ENCODE measurements around the gene HTR1E. TPM values are rescaled to one million over a fixed set of nuclear protein-coding genes. Genes with fewer than 3 reads are reported as not detected.
"Not testable (repeated sequence)": the region's sequence is repeated elsewhere in the genome, so short reads cannot be mapped to it uniquely, and the experiment has no call there.

The HTR1E gene
- total RNA-seq, 2 experiments from 2014 or later, result not detected

DNA sequence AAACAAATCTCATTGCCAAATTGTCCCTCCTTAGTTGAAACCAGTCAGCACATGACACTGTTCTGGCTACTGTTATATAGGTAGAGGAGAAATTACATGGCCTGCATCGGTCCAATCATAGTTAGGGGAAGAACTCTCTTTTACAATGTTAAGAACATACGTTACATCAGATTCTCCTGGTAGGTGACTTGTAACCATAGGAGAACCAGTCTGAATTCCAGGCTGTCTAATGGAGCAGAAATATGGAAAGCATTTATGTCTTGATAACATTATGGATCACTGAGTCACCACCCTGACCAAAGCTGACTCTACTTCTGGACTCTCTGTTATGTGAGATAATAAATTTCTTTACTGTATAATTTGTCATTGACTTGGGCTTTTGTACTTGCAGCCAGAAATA, 40.9 kb downstream of the HTR1E start:
- Mint-ChIP-seq H3K27me3 (peaks cover 1% of the 10 kb centered on the region), H3K4me3 (no peak overlapping the region), H3K4me1 (ENCODE audit: low read depth) (no peaks in the 10 kb centered on the region), H3K27ac (no peak overlapping the region), H3K36me3 (ENCODE audit: low read depth) (no peaks in the 10 kb centered on the region), H3K9me3 (no peaks in the 10 kb centered on the region)
- DNase-seq (no peak), ATAC-seq (no peak)
- TF ChIP-seq, protein P1, sequence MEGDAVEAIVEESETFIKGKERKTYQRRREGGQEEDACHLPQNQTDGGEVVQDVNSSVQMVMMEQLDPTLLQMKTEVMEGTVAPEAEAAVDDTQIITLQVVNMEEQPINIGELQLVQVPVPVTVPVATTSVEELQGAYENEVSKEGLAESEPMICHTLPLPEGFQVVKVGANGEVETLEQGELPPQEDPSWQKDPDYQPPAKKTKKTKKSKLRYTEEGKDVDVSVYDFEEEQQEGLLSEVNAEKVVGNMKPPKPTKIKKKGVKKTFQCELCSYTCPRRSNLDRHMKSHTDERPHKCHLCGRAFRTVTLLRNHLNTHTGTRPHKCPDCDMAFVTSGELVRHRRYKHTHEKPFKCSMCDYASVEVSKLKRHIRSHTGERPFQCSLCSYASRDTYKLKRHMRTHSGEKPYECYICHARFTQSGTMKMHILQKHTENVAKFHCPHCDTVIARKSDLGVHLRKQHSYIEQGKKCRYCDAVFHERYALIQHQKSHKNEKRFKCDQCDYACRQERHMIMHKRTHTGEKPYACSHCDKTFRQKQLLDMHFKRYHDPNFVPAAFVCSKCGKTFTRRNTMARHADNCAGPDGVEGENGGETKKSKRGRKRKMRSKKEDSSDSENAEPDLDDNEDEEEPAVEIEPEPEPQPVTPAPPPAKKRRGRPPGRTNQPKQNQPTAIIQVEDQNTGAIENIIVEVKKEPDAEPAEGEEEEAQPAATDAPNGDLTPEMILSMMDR (IDR thresholded peaks at IDR 0.05), result no peak
- intact Hi-C loops (cut with micrococcal nuclease), result no loop called here
- ChIA-PET CTCF (no interaction called here), POLR2A (no interaction called here)

DNA sequence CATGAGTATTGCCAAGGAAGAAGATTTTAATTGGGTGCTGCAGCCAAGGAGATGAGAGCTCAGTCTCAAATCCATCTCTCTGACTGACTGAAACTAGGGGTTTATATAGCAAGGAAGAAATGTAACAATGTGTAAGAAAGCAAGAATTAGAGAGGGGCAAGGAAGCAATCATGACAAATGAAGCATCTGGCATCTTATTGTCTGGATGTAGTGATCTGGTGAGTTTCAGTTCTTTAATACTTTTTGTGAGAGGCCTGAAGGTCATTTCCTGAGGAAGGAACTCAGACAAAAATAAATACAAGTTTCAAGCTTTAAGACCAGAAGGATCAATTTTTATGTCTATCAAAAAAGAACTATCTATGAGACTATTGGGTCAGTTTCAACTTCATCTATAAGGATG, 64.2 kb downstream of the HTR1E start:
- Mint-ChIP-seq H3K4me1 (ENCODE audit: low read depth) (no peaks in the 10 kb centered on the region), H3K36me3 (ENCODE audit: low read depth) (no peaks in the 10 kb centered on the region), H3K27me3 (no peaks in the 10 kb centered on the region), H3K9me3 (peaks cover 6% of the 10 kb centered on the region), H3K4me3 (no peak overlapping the region), H3K27ac (no peak overlapping the region)
- TF ChIP-seq, protein P1 (IDR thresholded peaks at IDR 0.05), result no peak
- ChIA-PET POLR2A (no interaction called here), CTCF (no interaction called here)
- DNase-seq, result no peak
- no peak for ATAC-seq
- intact Hi-C loops (cut with micrococcal nuclease), result no loop called here

DNA sequence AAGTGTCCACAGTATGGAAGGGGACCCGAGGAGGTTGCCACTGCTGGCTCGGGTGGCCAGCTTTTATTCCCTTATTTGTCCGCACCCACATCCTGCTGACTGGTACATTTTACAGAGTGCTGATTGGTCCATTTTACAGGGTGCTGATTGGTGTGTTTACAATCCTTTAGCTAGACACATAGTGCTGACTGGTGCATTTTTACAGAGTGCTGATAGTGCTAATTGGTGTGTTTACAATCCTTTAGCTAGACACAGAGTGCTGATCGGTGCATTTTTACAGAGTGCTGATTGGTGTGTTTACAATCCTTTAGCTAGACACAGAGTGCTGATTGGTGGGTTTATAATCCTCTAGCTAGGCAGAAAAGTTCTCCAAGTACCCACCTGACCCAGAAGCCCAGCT, 65.1 kb downstream of the HTR1E start:
- H3K27ac Mint-ChIP-seq; H3K36me3 Mint-ChIP-seq (ENCODE audit: low read depth); H3K4me1 Mint-ChIP-seq (ENCODE audit: low read depth); intact Hi-C loops (cut with micrococcal nuclease); POLR2A ChIA-PET; H3K4me3 Mint-ChIP-seq; H3K9me3 Mint-ChIP-seq; H3K27me3 Mint-ChIP-seq; ATAC-seq; CTCF ChIA-PET; DNase-seq: not testable (repeated sequence)

DNA sequence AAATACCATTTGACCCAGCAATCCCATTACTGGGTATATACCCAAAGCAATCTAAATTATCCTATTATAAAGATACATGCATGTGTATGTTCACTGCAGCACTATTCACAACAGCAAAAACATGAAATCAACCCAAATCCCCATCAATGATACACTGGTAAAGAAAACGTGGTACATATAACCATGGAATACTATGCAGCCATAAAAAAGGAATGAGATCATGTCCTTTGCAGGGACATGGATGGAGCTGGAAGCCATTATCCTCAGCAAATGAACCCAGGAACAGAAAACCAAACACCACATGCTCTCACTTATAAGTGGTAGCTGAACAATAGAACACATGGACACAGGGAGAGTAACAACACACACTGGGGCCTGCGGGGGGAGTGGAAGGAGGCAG, 69.2 kb downstream of the HTR1E start:
- H3K27ac Mint-ChIP-seq; CTCF ChIA-PET; DNase-seq; ATAC-seq; H3K4me3 Mint-ChIP-seq; H3K27me3 Mint-ChIP-seq; H3K36me3 Mint-ChIP-seq (ENCODE audit: low read depth); H3K9me3 Mint-ChIP-seq; POLR2A ChIA-PET; H3K4me1 Mint-ChIP-seq (ENCODE audit: low read depth); intact Hi-C loops (cut with micrococcal nuclease): not testable (repeated sequence)

DNA sequence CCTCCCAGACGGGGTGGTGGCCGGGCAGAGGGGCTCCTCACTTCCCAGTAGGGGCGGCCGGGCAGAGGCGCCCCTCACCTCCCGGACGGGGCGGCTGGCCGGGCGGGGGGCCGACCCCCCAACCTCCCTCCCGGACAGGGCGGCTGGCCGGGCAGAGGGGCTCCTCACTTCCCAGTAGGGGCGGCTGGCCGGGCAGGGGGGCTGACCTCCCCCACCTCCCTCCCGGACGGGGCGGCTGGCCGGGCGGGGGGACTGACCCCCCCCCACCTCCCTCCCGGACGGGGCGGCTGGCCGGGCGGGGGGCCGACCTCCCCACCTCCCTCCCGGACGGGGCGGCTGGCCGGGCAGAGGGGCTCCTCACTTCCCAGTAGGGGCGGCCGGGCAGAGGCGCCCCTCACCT, 72.3 kb downstream of the HTR1E start:
- DNase-seq; H3K27me3 Mint-ChIP-seq; H3K36me3 Mint-ChIP-seq (ENCODE audit: low read depth); H3K4me1 Mint-ChIP-seq (ENCODE audit: low read depth); H3K9me3 Mint-ChIP-seq; H3K27ac Mint-ChIP-seq; ATAC-seq; POLR2A ChIA-PET; intact Hi-C loops (cut with micrococcal nuclease); CTCF ChIA-PET; H3K4me3 Mint-ChIP-seq: not testable (repeated sequence)

DNA sequence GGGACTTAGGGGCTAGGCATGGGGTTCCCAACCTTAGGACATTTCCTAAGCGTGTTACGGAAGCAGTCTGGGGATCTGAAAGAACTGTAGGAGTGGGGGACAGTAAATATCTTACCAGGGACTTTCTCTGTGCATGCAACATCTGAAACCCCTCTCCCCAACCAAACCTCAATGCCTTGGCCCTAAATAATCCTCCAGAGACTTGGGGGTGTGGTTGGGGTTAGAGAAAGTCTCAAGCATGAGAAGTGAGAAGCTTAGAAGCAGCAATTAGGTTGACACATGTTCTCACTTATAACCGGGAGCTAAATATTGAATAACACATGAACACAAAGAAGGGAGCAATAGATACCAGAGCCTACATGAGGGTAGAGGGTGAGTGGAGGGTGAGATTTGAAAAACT, 74.7 kb downstream of the HTR1E start:
- no peak overlapping the region for H3K4me3 Mint-ChIP-seq
- no peaks in the 10 kb centered on the region for H3K4me1 Mint-ChIP-seq (ENCODE audit: low read depth)
- TF ChIP-seq, protein P1 (IDR thresholded peaks at IDR 0.05), result no peak
- intact Hi-C loops (cut with micrococcal nuclease), result no loop called here
- CTCF ChIA-PET, result no interaction called here
- DNase-seq (no peak), ATAC-seq (no peak)
- no peaks in the 10 kb centered on the region for H3K27me3 Mint-ChIP-seq
- H3K27ac Mint-ChIP-seq, result no peak overlapping the region
- no peaks in the 10 kb centered on the region for H3K36me3 Mint-ChIP-seq (ENCODE audit: low read depth)
- peaks cover 2% of the 10 kb centered on the region for H3K9me3 Mint-ChIP-seq
- POLR2A ChIA-PET, result no interaction called here

DNA sequence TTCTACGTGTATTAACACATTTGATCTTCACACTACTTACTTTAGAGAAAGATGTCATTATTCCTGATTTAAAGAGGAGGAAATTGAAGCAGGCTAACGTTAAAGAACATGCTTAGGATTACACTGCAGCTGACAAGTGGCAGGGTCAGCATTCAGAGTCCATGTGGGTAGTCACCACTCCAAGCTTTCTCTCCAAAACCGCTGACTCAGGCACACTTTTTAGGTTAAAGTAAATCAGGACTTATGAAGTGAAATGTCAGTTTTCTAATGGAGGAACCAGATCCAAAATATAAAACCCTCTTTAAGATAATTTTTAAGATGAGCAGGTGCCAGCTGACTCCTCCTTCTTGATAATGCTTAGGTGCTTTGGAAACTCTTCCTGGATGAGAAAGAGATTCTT, 75.4 kb downstream of the HTR1E start:
- DNase-seq (no peak), ATAC-seq (no peak)
- no peaks in the 10 kb centered on the region for H3K27me3 Mint-ChIP-seq
- H3K36me3 Mint-ChIP-seq (ENCODE audit: low read depth), result no peaks in the 10 kb centered on the region
- no peaks in the 10 kb centered on the region for H3K4me1 Mint-ChIP-seq (ENCODE audit: low read depth)
- no peak overlapping the region for H3K4me3 Mint-ChIP-seq
- intact Hi-C loops (cut with micrococcal nuclease), result no loop called here
- CTCF ChIA-PET, result no interaction called here
- TF ChIP-seq, protein P1 (IDR thresholded peaks at IDR 0.05), result no peak
- no peak overlapping the region for H3K27ac Mint-ChIP-seq
- peaks cover 2% of the 10 kb centered on the region for H3K9me3 Mint-ChIP-seq
- POLR2A ChIA-PET, result no interaction called here

Data from activated CD8-positive, alpha-beta T cell treated with anti-CD3 and anti-CD28 coated beads for 36 hours (primary cell).